ENCODE results near the gene FSTL5.

Gene FSTL5

GRCh38 chr4:161359491-161359890 is 804.3 kb downstream of the FSTL5 start:
- DNase-seq (ENCODE audit: extremely low read depth in 1 of 2, low read depth in 1 of 2) = no peak

- DNase-seq (ENCODE audit: extremely low read depth in 1 of 2, low read depth in 1 of 2) = no peak
These were observed 807.4 kb downstream of the FSTL5 start for GRCh38 chr4:161356351-161356750.

- DNase-seq (ENCODE audit: extremely low read depth in 1 of 2, low read depth in 1 of 2) = no peak
These were observed 812.9 kb downstream of the FSTL5 start for GRCh38 chr4:161350946-161351345.

GRCh38 chr4:161345741-161346140 is 818.1 kb downstream of the FSTL5 start:
- no peak for DNase-seq (ENCODE audit: extremely low read depth in 1 of 2, low read depth in 1 of 2)

DNA sequence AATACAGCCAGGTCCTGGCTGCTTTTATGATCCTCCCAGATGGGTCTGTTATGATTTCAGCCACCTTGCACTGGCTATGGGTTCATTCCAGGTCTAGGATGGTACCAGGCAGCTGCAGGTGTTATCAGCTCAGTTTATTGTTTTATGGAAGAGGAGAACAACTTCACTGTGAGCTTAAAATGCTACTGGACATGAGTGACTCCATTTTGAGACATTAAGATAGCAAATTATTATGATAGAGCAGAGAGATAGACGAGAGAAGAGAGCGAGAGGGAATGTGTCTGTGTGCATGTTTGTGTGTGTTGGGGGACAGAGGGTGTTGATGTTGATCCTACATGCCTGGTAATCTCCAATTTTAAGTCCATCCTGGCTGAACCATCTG is 820.2 kb downstream of the FSTL5 start:
- DNase-seq (ENCODE audit: extremely low read depth in 1 of 2, low read depth in 1 of 2) = no peak

GRCh38 chr4:161342881-161343568 is 820.8 kb downstream of the FSTL5 start:
- no peak for DNase-seq (ENCODE audit: extremely low read depth in 1 of 2, low read depth in 1 of 2)

- no peak for DNase-seq (ENCODE audit: extremely low read depth in 1 of 2, low read depth in 1 of 2)
These were observed 827.2 kb downstream of the FSTL5 start for GRCh38 chr4:161336621-161337020.

DNA sequence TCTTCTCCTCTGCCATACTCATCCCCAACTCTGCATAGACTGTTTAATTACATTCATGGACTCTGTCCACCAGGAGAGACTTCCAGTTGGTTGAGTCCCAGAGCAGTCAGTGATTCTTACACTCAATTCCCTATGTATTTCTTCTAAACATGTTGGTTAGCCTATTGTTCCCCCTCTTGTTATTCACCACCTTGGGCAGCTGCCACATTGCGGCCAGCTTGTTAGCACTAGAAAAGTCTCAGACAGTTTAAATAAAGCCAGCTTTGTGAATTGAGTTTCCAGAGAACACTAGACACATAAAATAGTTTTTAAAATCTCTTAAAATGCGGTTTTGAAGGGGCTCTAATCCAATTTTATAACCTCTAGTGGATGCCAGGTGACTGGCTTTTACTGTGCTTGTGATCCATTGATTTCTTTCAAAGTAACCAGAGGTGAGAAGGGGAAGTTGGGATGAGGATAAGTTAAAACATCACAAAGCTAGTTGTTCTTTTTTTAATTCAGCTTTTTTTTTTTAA is 827.7 kb downstream of the FSTL5 start:
- DNase-seq (ENCODE audit: extremely low read depth in 1 of 2, low read depth in 1 of 2) = no peak

All from stimulated activated CD8-positive, alpha-beta memory T cell treated with anti-CD3 and anti-CD28 coated beads, Interleukin-7, amount 100 ng/mL, for 48 hours (primary cell).